T-helper 1 cell treated with Interleukin-12 subunit alpha and Interleukin-12 subunit beta and Interleukin-4 antibody, amounts not matched to agents 30 μg/mL and 1 μg/mL, for 36 hours (primary cell): ENCODE results near the gene GPR152.
"Not testable (repeated sequence)": the region's sequence is repeated elsewhere in the genome, so short reads cannot be mapped to it uniquely, and the experiment has no call there.

ENCODE experiments used
- H3K27ac Mint-ChIP-seq: one replicate; pipeline ENCODE4 v1.8.0; 2021; ENCODE audit warnings: mild to moderate bottlenecking, mixed read lengths
- H3K27me3 Mint-ChIP-seq: one replicate; pipeline ENCODE4 v1.8.0; 2021; ENCODE audit warnings: low read depth, mixed read lengths
- H3K36me3 Mint-ChIP-seq: one replicate; pipeline ENCODE4 v1.8.0; 2021; ENCODE audit warnings: low read depth, mixed read lengths
- H3K4me1 Mint-ChIP-seq: one replicate; pipeline ENCODE4 v1.8.0; 2021; ENCODE audit warnings: low read depth, mixed read lengths
- H3K4me3 Mint-ChIP-seq: one replicate; pipeline ENCODE4 v1.8.0; 2021; ENCODE audit warnings: mild to moderate bottlenecking, moderate library complexity, mixed read lengths
- H3K9me3 Mint-ChIP-seq: one replicate; pipeline ENCODE4 v1.8.0; 2021; ENCODE audit warnings: mixed read lengths

GPR152 gene

GRCh38 chr11:67433536-67434394 is 18.8 kb downstream of the GPR152 start:
- no peaks in the 10 kb centered on the region for H3K27me3 Mint-ChIP-seq
- peaks cover 21% of the 10 kb centered on the region for H3K4me1 Mint-ChIP-seq
- H3K36me3 Mint-ChIP-seq, result peaks cover 34% of the 10 kb centered on the region
- H3K4me3 Mint-ChIP-seq, result no peak overlapping the region
- H3K27ac Mint-ChIP-seq, result peak overlapping the region; percentile 49
- no peaks in the 10 kb centered on the region for H3K9me3 Mint-ChIP-seq

- Mint-ChIP-seq H3K27ac (peak overlapping the region; percentile 9), H3K27me3 (no peaks in the 10 kb centered on the region), H3K9me3 (no peaks in the 10 kb centered on the region), H3K4me1 (peaks cover 22% of the 10 kb centered on the region), H3K4me3 (no peak overlapping the region), H3K36me3 (peaks cover 32% of the 10 kb centered on the region)
Observed at GRCh38 chr11:67432655-67433349, 19.7 kb downstream of the GPR152 start.

DNA sequence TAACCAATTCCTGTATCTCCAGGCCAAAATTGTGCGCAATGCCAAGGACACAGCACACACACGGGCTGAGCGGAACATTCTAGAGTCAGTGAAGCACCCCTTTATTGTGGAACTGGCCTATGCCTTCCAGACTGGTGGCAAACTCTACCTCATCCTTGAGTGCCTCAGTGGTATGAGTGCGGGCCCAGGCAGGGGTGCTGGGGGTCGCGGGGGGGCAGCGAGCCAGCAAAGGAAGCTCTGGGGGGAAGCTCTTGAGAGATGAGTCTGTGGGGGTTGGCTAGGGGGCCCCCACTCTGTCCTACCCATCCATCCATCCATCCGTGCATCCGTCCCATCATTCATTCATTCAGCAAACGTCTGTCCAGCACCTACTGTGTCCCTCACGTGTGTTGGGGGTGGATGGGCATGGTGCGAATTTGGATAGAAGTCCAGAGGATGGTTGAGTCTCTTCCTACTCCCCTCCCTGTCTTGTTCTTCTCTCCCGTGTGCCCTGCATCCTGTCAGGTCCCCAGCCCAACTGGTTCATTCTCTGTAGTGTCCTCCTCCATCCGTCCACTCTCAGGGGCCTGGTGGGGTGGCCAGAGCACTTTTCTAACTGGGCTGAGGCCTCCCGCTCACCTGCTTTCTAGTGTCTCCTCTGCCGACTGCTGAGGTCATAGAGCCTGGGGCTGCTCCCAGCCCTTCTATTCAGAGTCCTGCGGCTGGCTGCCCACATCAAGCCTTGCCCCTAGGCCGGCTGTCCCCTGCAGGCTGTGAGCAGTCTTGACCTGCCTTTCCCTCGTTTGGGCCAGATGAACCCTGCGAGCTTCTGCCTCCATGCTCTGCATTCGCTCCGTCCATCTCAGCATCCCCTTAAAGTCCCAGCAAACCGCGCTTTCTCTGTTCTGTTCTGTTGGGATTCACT is 20.9 kb downstream of the GPR152 start:
- Mint-ChIP-seq H3K36me3 (peaks cover 27% of the 10 kb centered on the region), H3K27me3 (no peaks in the 10 kb centered on the region), H3K4me1 (peaks cover 29% of the 10 kb centered on the region), H3K4me3 (peak overlapping the region; percentile 56), H3K9me3 (no peaks in the 10 kb centered on the region), H3K27ac (peak overlapping the region; percentile 67)

GRCh38 chr11:67429722-67430121 is 22.8 kb downstream of the GPR152 start:
- Mint-ChIP-seq H3K4me3 (peak overlapping the region; percentile 98), H3K9me3 (no peaks in the 10 kb centered on the region), H3K4me1 (peaks cover 28% of the 10 kb centered on the region), H3K27me3 (no peaks in the 10 kb centered on the region), H3K36me3 (peaks cover 17% of the 10 kb centered on the region), H3K27ac (no peak overlapping the region)

DNA sequence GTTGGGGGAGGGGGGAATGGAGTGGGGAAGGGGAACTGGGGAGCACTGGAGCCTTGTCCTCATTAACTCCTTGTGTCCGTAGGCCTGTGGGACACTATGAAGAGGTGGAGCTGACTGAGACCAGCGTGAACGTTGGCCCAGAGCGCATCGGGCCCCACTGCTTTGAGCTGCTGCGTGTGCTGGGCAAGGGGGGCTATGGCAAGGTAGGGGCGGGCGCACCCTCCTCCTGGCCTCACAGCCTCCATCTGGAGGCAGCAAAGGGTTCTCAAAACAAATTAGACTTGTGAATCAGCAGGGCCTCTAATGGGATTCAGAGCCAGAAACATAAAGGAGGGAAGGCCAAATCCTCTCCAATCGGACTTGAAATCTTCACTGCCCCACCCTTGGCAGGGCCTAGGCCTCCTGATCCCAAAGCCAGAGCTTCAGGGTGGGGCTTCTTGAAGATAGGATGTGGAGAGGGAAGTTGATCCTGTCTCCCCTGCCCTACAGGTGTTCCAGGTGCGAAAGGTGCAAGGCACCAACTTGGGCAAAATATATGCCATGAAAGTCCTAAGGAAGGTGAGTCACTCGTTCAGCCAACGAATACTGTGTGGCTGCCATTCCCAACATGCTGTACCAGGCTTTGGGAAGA is 23.4 kb downstream of the GPR152 start:
- Mint-ChIP-seq H3K27ac (peak overlapping the region; percentile 91), H3K27me3 (no peaks in the 10 kb centered on the region), H3K4me3 (peak overlapping the region; percentile 98), H3K4me1 (peaks cover 28% of the 10 kb centered on the region), H3K36me3 (peaks cover 17% of the 10 kb centered on the region), H3K9me3 (no peaks in the 10 kb centered on the region)

GRCh38 chr11:67428052-67429001 is 24.2 kb downstream of the GPR152 start, which contains the start of gene RPS6KB2:
Gene RPS6KB2, plus strand, starts transcription at chr11:67428494. Its CDS starts 52 bp downstream, at chr11:67428546.
- Mint-ChIP-seq H3K4me3 (peak within 1 kb of the TSS; percentile 98), H3K27me3 (no peaks in the 10 kb centered on the region), H3K36me3 (peaks cover 17% of the 10 kb centered on the region), H3K4me1 (peaks cover 26% of the 10 kb centered on the region), H3K27ac (peak within 1 kb of the TSS; percentile 96), H3K9me3 (no peaks in the 10 kb centered on the region)

DNA sequence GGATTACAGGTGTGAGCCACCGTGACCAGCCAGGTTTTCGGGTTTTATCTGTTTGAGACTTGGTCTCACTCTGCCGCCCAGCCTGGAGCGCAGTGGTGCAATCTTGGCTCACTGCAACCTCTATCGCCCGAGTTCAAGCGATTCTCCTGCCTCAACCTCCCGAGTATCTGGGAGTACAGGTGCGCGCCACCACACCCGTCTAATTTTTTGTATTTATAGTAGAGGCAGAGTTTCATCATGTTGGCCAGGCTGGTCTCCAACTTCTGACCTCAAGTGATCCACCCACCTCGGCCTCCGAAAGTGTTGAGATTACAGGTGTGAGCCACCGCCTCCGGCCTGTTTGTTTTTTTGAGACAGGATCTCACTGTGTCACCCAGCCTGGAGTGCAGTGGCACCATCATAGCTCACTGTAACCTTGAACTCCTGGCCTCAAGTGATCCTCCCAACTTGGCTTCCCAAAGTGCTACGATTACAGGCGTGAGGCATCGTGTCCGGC is 25.1 kb downstream of the GPR152 start:
- peaks cover 17% of the 10 kb centered on the region for H3K36me3 Mint-ChIP-seq
- H3K27ac Mint-ChIP-seq, result peak overlapping the region; percentile 96
- H3K4me1 Mint-ChIP-seq, result peaks cover 27% of the 10 kb centered on the region
- H3K27me3 Mint-ChIP-seq, H3K9me3 Mint-ChIP-seq: not testable (repeated sequence)
- peak overlapping the region; percentile 98 for H3K4me3 Mint-ChIP-seq

GRCh38 chr11:67423891-67424613 is 28.5 kb downstream of the GPR152 start:
- peaks cover 5% of the 10 kb centered on the region for H3K27me3 Mint-ChIP-seq
- no peak overlapping the region for H3K4me3 Mint-ChIP-seq
- peaks cover 19% of the 10 kb centered on the region for H3K4me1 Mint-ChIP-seq
- no peaks in the 10 kb centered on the region for H3K9me3 Mint-ChIP-seq
- H3K36me3 Mint-ChIP-seq, result peaks cover 5% of the 10 kb centered on the region
- H3K27ac Mint-ChIP-seq, result no peak overlapping the region

GRCh38 chr11:67423466-67423865 is 29.1 kb downstream of the GPR152 start:
- H3K36me3 Mint-ChIP-seq, result peaks cover 3% of the 10 kb centered on the region
- H3K27me3 Mint-ChIP-seq, result peaks cover 5% of the 10 kb centered on the region
- H3K4me3 Mint-ChIP-seq, result no peak overlapping the region
- no peak overlapping the region for H3K27ac Mint-ChIP-seq
- H3K9me3 Mint-ChIP-seq, result no peaks in the 10 kb centered on the region
- peaks cover 17% of the 10 kb centered on the region for H3K4me1 Mint-ChIP-seq

GRCh38 chr11:67422891-67423290 is 29.6 kb downstream of the GPR152 start:
- H3K9me3 Mint-ChIP-seq, result no peaks in the 10 kb centered on the region
- H3K27ac Mint-ChIP-seq, result no peak overlapping the region
- peaks cover 5% of the 10 kb centered on the region for H3K27me3 Mint-ChIP-seq

DNA sequence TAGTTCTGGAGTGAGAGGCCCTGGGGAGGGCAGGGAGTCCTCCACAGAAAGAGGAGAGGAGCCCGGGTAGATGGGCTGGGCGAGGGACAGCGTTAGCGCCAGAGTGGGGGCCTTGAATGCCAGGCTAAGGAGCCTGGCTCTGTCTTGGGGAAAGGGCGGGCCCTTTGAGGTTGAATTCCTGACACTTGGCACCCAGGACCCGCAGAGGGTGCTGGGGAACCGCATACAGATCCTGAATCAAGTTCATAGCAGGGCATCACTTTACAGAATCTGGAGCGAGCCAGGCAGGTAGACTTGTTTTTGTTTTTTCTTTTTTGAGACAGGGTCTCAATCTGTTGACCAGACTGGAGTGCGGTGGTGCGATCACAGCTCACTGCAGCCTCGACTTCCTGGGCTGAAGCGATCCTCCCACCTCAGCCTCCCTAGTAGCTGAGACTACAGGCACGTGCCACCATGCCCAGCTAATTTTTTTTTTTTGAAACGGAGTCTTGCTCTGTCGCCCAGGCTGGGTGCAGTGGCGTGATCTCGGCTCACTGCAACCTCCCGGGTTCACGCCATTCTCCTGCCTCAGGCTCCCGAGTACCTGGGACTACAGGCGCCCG is 31.0 kb downstream of the GPR152 start:
- Mint-ChIP-seq H3K4me1 (peaks cover 12% of the 10 kb centered on the region), H3K9me3 (no peaks in the 10 kb centered on the region), H3K36me3 (no peaks in the 10 kb centered on the region), H3K27ac (peak overlapping the region; percentile 55), H3K4me3 (peak overlapping the region; percentile 71), H3K27me3 (peaks cover 8% of the 10 kb centered on the region)

More at GRCh38 chr11:67422891-67423290, 29.6 kb downstream of the GPR152 start:
- Mint-ChIP-seq H3K4me3 (peak overlapping the region; percentile 6), H3K4me1 (peaks cover 16% of the 10 kb centered on the region), H3K36me3 (peaks cover 3% of the 10 kb centered on the region)
